Nephron (organoid): Measurements from ENCODE around the gene CHID1.
A peak's percentile ranks its signal among the peaks of the same experiment; 100 is the strongest.

ENCODE experiments used
- H3K27ac Mint-ChIP-seq, 3 experiments: 2 replicates each; pipeline ENCODE4 v1.8.0; 2020; ENCODE audit warnings: mixed read lengths in 3 of 3, mild to moderate bottlenecking in 2 of 3, moderate library complexity in 1 of 3
- H3K27me3 Mint-ChIP-seq: 2 replicates; pipeline ENCODE4 v1.8.0; 2021; ENCODE audit warnings: low read depth, mild to moderate bottlenecking, moderate library complexity, mixed read lengths
- H3K36me3 Mint-ChIP-seq: 2 replicates; pipeline ENCODE4 v1.8.0; 2020; ENCODE audit warnings: low read depth, mixed read lengths
- H3K4me1 Mint-ChIP-seq: 2 replicates; pipeline ENCODE4 v1.8.0; 2020; ENCODE audit warnings: mixed read lengths
- H3K4me3 Mint-ChIP-seq, 3 experiments: 2 replicates each; pipeline ENCODE4 v1.8.0; 2020; ENCODE audit warnings: mild to moderate bottlenecking in 3 of 3, mixed read lengths in 3 of 3, moderate library complexity in 2 of 3
- H3K9me3 Mint-ChIP-seq: 2 replicates; pipeline ENCODE4 v1.8.0; 2020; ENCODE audit warnings: mixed read lengths
- TF ChIP-seq, protein P1 (sequence below), 3 experiments: fragments of 200-600 bp; sonication (generic); IDR thresholded peaks; one replicate each; pipeline ENCODE4 v1.5.0; 2021; ENCODE audit warnings: antibody characterized with exemption in 3 of 3; ENCODE audit not compliant: unreplicated experiment in 3 of 3

Gene CHID1

DNA sequence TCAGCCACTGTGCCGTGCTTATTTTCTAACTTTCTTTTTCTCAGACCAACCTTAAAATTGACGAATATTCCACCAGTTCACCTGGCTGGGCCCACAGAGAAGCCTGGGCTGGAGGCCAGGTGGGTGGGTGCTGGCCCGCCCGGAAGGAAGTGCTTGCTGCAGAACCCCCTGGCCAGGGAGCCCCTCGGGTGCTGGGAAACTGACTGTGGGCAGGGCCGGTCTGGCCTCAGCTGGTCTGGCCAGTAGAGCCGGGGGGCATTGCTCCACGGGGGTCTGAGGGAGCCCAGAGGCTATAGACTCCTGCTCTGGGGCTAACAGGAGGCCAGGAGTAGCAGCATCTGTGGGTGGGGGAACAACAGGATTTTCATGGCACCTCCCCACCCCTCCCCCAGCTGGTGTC lies 6.8 kb upstream of the CHID1 start:
- Mint-ChIP-seq H3K27ac (no peak overlapping the region), H3K36me3 (no peaks in the 10 kb centered on the region), H3K27me3 (no peaks in the 10 kb centered on the region), H3K4me1 (peaks cover 4% of the 10 kb centered on the region), H3K4me3 (no peak overlapping the region), H3K9me3 (no peaks in the 10 kb centered on the region)
- TF ChIP-seq, protein P1, sequence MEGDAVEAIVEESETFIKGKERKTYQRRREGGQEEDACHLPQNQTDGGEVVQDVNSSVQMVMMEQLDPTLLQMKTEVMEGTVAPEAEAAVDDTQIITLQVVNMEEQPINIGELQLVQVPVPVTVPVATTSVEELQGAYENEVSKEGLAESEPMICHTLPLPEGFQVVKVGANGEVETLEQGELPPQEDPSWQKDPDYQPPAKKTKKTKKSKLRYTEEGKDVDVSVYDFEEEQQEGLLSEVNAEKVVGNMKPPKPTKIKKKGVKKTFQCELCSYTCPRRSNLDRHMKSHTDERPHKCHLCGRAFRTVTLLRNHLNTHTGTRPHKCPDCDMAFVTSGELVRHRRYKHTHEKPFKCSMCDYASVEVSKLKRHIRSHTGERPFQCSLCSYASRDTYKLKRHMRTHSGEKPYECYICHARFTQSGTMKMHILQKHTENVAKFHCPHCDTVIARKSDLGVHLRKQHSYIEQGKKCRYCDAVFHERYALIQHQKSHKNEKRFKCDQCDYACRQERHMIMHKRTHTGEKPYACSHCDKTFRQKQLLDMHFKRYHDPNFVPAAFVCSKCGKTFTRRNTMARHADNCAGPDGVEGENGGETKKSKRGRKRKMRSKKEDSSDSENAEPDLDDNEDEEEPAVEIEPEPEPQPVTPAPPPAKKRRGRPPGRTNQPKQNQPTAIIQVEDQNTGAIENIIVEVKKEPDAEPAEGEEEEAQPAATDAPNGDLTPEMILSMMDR (IDR thresholded peaks at IDR 0.05; ENCODE audit: unreplicated experiment in 3 of 3) = no peak

DNA sequence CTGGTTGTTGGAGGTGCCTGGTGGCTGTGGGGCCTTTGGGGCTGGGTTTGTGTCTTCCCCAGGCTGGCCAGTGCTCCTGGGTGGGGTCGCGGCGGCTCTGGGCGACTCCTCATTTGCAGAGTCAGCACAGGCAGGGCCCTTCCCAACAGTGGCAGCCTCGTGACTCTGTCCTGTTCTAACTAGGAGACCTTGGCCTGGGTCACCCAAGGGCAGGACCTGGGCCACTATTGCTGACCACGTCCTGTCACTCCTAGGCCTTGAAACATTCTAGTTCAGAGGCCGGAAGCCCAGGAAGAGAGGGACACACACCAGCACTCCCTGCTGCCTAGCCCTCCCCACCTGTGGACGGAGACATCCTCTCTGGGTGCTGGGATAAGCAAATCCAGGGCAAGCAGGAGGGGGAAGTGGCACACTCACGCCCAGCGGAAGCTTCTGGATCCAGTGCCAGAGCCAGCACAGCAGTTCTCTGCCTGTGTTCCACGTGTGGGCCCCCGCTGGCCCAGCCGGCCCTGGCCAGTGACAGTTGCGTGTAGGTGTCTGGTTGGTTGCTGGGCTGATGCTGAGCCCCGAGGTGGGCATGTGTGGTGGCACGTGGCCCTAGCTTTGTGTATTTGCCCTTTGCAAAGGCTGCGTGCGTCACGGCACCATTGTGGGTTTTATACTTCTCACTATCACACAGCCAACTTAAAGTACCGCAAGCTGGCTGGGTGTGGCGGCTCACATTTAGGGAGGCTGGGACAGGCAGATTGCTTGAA lies 4.3 kb upstream of the CHID1 start:
- H3K4me1 Mint-ChIP-seq = peaks cover 5% of the 10 kb centered on the region
- TF ChIP-seq, protein P1 (IDR thresholded peaks at IDR 0.05; ENCODE audit: unreplicated experiment in 3 of 3) = no peak
- H3K4me3 Mint-ChIP-seq = no peak overlapping the region
- no peaks in the 10 kb centered on the region for H3K36me3 Mint-ChIP-seq
- no peak overlapping the region for H3K27ac Mint-ChIP-seq
- H3K27me3 Mint-ChIP-seq = no peaks in the 10 kb centered on the region
- no peaks in the 10 kb centered on the region for H3K9me3 Mint-ChIP-seq

DNA sequence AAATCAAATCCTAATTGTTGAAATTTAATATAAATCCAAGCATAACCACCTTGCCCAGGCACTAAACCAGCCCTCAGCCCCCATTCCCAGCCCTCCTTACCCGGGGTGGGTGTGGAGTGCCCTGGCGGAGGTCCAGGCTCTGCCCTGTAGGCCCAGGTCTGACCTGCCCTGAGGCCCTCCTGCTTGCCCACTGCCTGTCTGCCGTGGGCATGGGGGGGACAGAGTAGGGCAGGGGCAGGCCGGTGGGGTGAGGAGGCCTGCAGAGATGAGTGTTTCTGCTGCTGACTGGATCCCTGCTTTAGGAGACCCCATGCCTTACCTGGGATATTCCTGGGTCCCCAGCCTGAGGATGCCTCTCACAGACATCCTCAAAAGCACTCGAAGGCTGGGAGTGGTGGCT lies 3.6 kb upstream of the CHID1 start:
- Mint-ChIP-seq H3K36me3 (no peaks in the 10 kb centered on the region), H3K9me3 (no peaks in the 10 kb centered on the region), H3K27ac (no peak overlapping the region), H3K4me3 (no peak overlapping the region), H3K4me1 (peaks cover 5% of the 10 kb centered on the region), H3K27me3 (no peaks in the 10 kb centered on the region)
- TF ChIP-seq, protein P1 (IDR thresholded peaks at IDR 0.05; ENCODE audit: unreplicated experiment in 3 of 3) = no peak

DNA sequence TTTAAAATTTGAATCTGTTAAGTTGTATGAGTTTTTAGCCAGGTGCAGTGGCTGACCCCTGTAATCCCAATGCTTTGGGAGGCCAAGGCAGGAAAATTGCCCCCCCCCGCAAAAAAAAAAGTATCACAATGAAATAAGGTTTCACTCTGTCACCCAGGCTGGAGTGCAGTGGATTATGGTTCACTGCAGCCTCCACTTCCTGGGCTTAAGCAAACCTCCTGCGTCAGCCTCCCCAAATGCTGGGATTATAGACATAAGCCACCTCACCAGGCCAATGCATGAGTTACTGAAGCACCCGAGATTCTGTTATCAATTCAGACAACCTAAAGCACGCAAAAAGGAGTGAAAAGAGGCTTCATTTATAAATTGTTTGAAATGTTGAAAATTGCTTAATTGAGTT lies 2.4 kb upstream of the CHID1 start:
- no peaks in the 10 kb centered on the region for H3K9me3 Mint-ChIP-seq
- H3K36me3 Mint-ChIP-seq = no peaks in the 10 kb centered on the region
- no peaks in the 10 kb centered on the region for H3K27me3 Mint-ChIP-seq
- TF ChIP-seq, protein P1 (IDR thresholded peaks at IDR 0.05; ENCODE audit: unreplicated experiment in 3 of 3) = no peak
- H3K27ac Mint-ChIP-seq = no peak overlapping the region
- H3K4me3 Mint-ChIP-seq = peak overlapping the region; percentile 50 to 73 (median 54)
- peaks cover 5% of the 10 kb centered on the region for H3K4me1 Mint-ChIP-seq

DNA sequence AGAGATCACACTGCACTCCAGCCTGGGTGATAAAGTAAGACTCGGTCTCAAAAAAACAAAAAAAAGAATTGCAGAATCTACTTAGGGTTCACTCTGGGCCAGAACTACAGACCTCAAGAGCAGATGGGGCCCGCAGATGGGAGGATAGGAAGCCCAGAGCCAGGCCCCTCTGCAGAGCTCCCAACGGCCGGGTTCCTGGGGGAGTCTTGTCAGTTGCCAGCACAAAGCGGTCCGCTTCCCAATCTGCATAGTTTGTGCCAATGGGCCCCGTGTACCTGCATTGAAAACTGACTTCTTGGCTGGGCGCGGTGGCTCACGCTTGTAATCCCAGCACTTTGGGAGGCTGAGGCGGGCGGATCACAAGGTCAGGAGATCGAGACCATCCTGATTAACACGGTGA lies 1.7 kb upstream of the CHID1 start:
- Mint-ChIP-seq H3K4me1 (peaks cover 5% of the 10 kb centered on the region), H3K36me3 (no peaks in the 10 kb centered on the region), H3K27me3 (no peaks in the 10 kb centered on the region)

More for the DNA sequence above, 1.7 kb upstream of the CHID1 start:
- Mint-ChIP-seq H3K4me3 (peak overlapping the region; percentile 90 to 91 (median 91)), H3K9me3 (no peaks in the 10 kb centered on the region), H3K27ac (no peak overlapping the region)
- TF ChIP-seq, protein P1 (IDR thresholded peaks at IDR 0.05; ENCODE audit: unreplicated experiment in 3 of 3) = no peak
